ENCODE results near the gene BTG2.

Gene BTG2

DNA sequence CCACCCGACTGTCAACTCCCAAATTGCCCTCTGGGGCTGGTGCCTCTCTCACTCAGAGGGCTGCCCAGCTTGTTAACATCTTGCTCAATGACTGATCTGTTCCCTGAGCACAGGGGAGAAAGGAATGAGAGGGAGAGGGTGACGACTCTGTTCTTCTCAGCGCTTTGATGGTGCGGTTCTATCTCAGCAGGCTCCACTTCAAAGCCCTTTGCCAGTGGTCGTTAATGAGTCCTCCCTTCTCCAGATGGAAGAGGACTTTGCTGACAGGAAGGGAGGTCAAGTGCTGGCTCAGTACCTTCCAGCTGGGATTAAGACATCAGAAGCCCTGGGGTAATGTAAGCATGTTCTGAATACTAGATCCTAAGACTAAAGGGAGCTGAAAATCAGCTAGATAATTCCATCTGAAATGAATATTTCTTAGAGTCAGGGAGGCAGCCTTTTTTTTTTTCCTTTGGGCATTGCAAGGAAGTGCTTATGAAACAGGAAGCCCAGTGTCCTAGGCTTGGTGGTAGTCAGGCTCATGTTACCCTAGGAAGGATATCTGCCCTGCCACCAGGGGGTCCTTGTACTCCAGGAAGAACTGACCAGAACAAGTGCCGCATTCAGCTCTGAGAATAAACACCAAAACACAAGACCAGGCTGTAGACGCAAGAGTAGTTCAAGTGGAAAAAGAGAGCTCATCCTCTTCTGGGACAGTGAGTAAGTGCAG lies 40.9 kb downstream of the BTG2 start:
- DNase-seq, result no peak

DNA sequence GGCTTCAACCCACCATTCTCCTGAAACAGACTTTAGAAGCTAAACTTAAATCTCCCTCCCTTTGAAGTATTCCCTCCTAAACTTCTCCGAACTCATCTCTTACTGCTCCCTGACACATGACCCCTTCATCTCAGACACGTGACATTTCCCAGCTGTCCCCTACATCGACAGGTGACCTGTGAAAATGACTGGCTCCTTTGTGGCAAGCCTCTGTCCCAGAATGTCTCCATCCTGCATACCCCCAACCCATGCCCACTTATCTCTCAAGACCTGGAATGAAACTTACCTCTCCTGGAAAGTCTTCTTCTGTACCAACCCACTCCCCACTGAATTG lies 41.4 kb downstream of the BTG2 start:
- DNase-seq, result no peak

DNA sequence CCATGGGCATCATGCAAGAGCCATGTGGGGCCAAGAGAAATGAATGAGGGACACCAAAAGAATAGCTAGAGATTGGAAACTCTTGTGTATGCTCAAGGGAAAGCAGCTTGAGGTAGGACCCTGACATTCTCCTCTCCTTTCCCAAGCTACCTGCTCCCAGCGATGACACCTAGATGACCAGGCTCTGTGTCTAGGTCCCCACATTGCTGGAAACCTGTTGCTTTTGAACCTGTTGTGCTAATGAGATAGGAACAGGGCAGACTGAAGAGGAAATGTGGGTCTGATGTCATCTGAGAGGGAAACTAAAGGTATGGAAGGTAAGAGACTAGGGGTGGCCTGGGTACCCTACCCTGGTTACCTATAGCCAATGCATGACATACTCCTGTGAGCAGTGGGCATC lies 43.8 kb downstream of the BTG2 start:
- no peak for DNase-seq

- no peak for DNase-seq
Measured at GRCh38 chr1:203349773-203350524, 44.6 kb downstream of the BTG2 start.

- no peak for DNase-seq
Measured at GRCh38 chr1:203351037-203351625, 45.8 kb downstream of the BTG2 start, which contains the start of gene FMOD. TSS of gene FMOD (minus strand) at chr1:203351122. CDS start at chr1:203348270, 2,852 bp downstream.

GRCh38 chr1:203353486-203353885 lies 48.2 kb downstream of the BTG2 start:
- DNase-seq, result no peak

DNA sequence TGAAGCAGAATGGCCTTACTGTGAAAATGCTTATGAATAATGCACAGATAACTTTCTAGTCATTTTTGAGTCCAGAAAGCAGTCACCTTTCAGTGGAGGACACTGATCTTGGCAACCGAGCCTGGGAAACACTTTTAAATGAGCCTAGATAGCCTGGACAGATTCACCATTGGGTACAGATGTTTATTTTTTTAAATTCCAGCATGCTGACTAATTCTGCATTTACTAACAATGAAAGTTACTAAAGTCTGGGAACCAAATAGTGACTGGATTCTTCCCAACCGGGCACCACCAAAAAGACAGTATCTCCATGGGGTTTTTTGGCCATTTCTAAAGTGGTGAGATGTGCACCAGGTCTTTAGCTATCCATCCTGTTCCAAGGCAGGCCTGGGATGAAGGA lies 48.9 kb downstream of the BTG2 start:
- DNase-seq, result no peak

- DNase-seq, result no peak
Measured at GRCh38 chr1:203359010-203359571, 53.8 kb downstream of the BTG2 start.

Measured in NCI-H1694 treated with DMSO at 0.1 percent for 48 hours (cell line).